WTC11 (cell line): ENCODE measurements around the gene SPATA46. TPM values are rescaled to one million over a fixed set of nuclear protein-coding genes. Genes with fewer than 3 reads are reported as not detected.

Experiments used
- ATAC-seq: fragments of 200-7000 bp; cut with Tn5 transposase; 2 replicates; pipeline ENCODE4 v1.10.0; 2021; ENCODE audit warnings: mild to moderate bottlenecking, moderate library complexity
- Bru-seq: library from RNA; stranded (reverse); fragments of 400-500 nt; gene quantifications from one replicate; lab custom pipeline; 2021; lab: Mats Ljungman, UMichigan
- CTCF ChIA-PET: fragments of 300-600 bp; sonication (Branson Sonifier 250); formaldehyde crosslinking; loops from one replicate; lab custom pipeline; 2021; ENCODE audit warnings: antibody characterized with exemption; lab: Charles Lee
- POLR2A ChIA-PET: fragments of 350-600 bp; sonication (Branson Sonifier 250); formaldehyde crosslinking; loops from one replicate; lab custom pipeline; 2021; ENCODE audit warnings: antibody characterized with exemption; lab: Charles Lee
- DNase-seq: peaks from one replicate; pipeline ENCODE4 v3.0.0; 2021; ENCODE audit warnings: low spot score
- H3K27ac Mint-ChIP-seq: 2 replicates; pipeline ENCODE4 v1.8.0; 2021; ENCODE audit warnings: mixed read lengths
- H3K27me3 Mint-ChIP-seq: 2 replicates; pipeline ENCODE4 v1.8.0; 2021; ENCODE audit warnings: low read depth, mild to moderate bottlenecking, moderate library complexity, mixed read lengths
- H3K36me3 Mint-ChIP-seq: 2 replicates; pipeline ENCODE4 v1.8.0; 2021; ENCODE audit warnings: mixed read lengths
- H3K4me1 Mint-ChIP-seq: 2 replicates; pipeline ENCODE4 v1.8.0; 2022; ENCODE audit warnings: mixed read lengths
- H3K4me3 Mint-ChIP-seq: 2 replicates; pipeline ENCODE4 v1.8.0; 2021; ENCODE audit warnings: mild to moderate bottlenecking, moderate library complexity, mixed read lengths
- H3K9me3 Mint-ChIP-seq: 2 replicates; pipeline ENCODE4 v1.8.0; 2021; ENCODE audit warnings: mixed read lengths
- ETV6 ChIP-seq: sonication (generic); formaldehyde crosslinking; IDR thresholded peaks from 2 replicates; pipeline ENCODE4 v1.8.1; 2022; ENCODE audit warnings: mild to moderate bottlenecking, missing genetic modification reagents
- FOXK1 ChIP-seq: sonication (generic); formaldehyde crosslinking; IDR thresholded peaks from 2 replicates; pipeline ENCODE4 v1.8.0; 2022; ENCODE audit warnings: mild to moderate bottlenecking, moderate library complexity, missing genetic modification reagents
- NR1H2 ChIP-seq: sonication (generic); formaldehyde crosslinking; IDR thresholded peaks from 2 replicates; pipeline ENCODE4 v1.9.0; 2021; ENCODE audit warnings: mild to moderate bottlenecking, moderate library complexity, missing genetic modification reagents
- NR2C2 ChIP-seq: sonication (generic); formaldehyde crosslinking; IDR thresholded peaks from 2 replicates; pipeline ENCODE4 v1.8.0; 2022; ENCODE audit warnings: mild to moderate bottlenecking, missing genetic modification reagents
- RORB ChIP-seq: fragments of 250-450 bp; sonication (Bioruptor Pico); IDR thresholded peaks from 2 replicates; pipeline ENCODE4 v1.9.0; 2021; ENCODE audit warnings: mild to moderate bottlenecking
- TEAD4 ChIP-seq: sonication (generic); formaldehyde crosslinking; IDR thresholded peaks from 2 replicates; pipeline ENCODE4 v1.8.0; 2022; ENCODE audit warnings: mild to moderate bottlenecking, missing genetic modification reagents
- ZNF219 ChIP-seq: sonication (generic); formaldehyde crosslinking; IDR thresholded peaks from 2 replicates; pipeline ENCODE4 v1.8.0; 2023; ENCODE audit warnings: missing genetic modification reagents, mild to moderate bottlenecking, borderline replicate concordance
- ZNF317 ChIP-seq: sonication (generic); formaldehyde crosslinking; IDR thresholded peaks from 2 replicates; pipeline ENCODE4 v1.8.1; 2023; ENCODE audit warnings: low read depth, mild to moderate bottlenecking, moderate library complexity, missing genetic modification reagents, borderline replicate concordance
- ZNF396 ChIP-seq: fragments of 250-450 bp; sonication (Bioruptor Pico); IDR thresholded peaks from 2 replicates; pipeline ENCODE4 v1.8.0; 2021; ENCODE audit warnings: mild to moderate bottlenecking, moderate library complexity, borderline replicate concordance
- ZNF416 ChIP-seq: fragments of 250-450 bp; sonication (Bioruptor Pico); IDR thresholded peaks from 2 replicates; pipeline ENCODE4 v1.9.0; 2021; ENCODE audit warnings: mild to moderate bottlenecking, inconsistent platforms
- long read RNA-seq, 3 experiments: library from RNA in 1 of 3; library from capped mRNA in 1 of 3; library from polyadenylated mRNA in 1 of 3; unstranded in 2 of 3; stranded (forward) in 1 of 3; transcript quantifications; one replicate each; pipeline ENCODE4 v2.0.0, GENCODE V29; 2021
- total RNA-seq: library from RNA; stranded (reverse); gene quantifications from 3 replicates; pipeline ENCODE4 v1.2.3, GENCODE V29; 2021
- TF ChIP-seq, protein P1 (sequence below): sonication (generic); formaldehyde crosslinking; IDR thresholded peaks from 2 replicates; pipeline ENCODE4 v1.8.1; 2023; ENCODE audit warnings: mild to moderate bottlenecking, moderate library complexity, missing genetic modification reagents
- TF ChIP-seq, protein P2 (sequence below): fragments of 250-450 bp; sonication (Bioruptor Pico); IDR thresholded peaks from 2 replicates; pipeline ENCODE4 v2.1.2; 2022; ENCODE audit warnings: mild to moderate bottlenecking, moderate library complexity
- TF ChIP-seq, protein P3 (sequence below): fragments of 250-450 bp; sonication (Bioruptor Pico); IDR thresholded peaks from 2 replicates; pipeline ENCODE4 v1.9.0; 2021; ENCODE audit warnings: moderate library complexity, mild to moderate bottlenecking, inconsistent platforms, borderline replicate concordance
- TF ChIP-seq, protein P4 (sequence below): fragments of 250-450 bp; sonication (Bioruptor Pico); IDR thresholded peaks from 2 replicates; pipeline ENCODE4 v1.9.0; 2021; ENCODE audit warnings: mild to moderate bottlenecking, borderline replicate concordance
- TF ChIP-seq, protein P5 (sequence below): sonication (generic); formaldehyde crosslinking; IDR thresholded peaks from 2 replicates; pipeline ENCODE4 v1.8.1; 2023; ENCODE audit warnings: mild to moderate bottlenecking, missing genetic modification reagents

The SPATA46 gene, protein sequence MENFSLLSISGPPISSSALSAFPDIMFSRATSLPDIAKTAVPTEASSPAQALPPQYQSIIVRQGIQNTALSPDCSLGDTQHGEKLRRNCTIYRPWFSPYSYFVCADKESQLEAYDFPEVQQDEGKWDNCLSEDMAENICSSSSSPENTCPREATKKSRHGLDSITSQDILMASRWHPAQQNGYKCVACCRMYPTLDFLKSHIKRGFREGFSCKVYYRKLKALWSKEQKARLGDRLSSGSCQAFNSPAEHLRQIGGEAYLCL
- total RNA-seq, result not detected in 3 replicates
- not detected for Bru-seq, nascent RNA
- long read RNA-seq, experiment 1, result 0 reads
- long read RNA-seq, experiment 2, result 0 reads
- long read RNA-seq, experiment 3, result 0 reads

DNA sequence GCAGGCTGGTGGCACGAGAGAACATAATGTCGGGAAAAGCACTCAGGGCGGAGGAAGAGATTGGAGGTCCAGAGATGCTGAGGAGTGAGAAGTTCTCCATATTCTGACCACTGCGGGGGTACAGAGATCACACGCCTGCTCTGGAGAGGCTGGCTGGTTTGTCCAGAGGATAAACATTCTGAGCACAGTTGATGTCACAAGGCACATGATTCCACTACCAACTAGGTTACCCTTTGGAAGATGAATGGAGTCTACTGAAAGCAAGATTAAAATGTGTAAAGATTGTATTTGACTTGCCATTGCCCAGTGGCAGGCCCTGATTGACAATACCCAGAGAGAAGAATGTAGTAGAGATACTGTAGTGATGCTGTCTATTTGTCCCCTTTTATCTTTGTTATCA is at the start of gene SPATA46:
TSS of gene SPATA46 (minus strand) at position 164 of the 400 bp plus-strand sequence. CDS start at position 100, 64 bp downstream.
- H3K36me3 Mint-ChIP-seq, result no peaks in the 10 kb centered on the region
- no peak for DNase-seq
- POLR2A ChIA-PET, result no interaction called here
- no peaks in the 10 kb centered on the region for H3K27me3 Mint-ChIP-seq
- no peak for ATAC-seq
- H3K4me1 Mint-ChIP-seq, result no peaks in the 10 kb centered on the region
- no peak within 1 kb of the TSS for H3K4me3 Mint-ChIP-seq
- no peak within 1 kb of the TSS for H3K27ac Mint-ChIP-seq
- TF ChIP-seq, protein P1, sequence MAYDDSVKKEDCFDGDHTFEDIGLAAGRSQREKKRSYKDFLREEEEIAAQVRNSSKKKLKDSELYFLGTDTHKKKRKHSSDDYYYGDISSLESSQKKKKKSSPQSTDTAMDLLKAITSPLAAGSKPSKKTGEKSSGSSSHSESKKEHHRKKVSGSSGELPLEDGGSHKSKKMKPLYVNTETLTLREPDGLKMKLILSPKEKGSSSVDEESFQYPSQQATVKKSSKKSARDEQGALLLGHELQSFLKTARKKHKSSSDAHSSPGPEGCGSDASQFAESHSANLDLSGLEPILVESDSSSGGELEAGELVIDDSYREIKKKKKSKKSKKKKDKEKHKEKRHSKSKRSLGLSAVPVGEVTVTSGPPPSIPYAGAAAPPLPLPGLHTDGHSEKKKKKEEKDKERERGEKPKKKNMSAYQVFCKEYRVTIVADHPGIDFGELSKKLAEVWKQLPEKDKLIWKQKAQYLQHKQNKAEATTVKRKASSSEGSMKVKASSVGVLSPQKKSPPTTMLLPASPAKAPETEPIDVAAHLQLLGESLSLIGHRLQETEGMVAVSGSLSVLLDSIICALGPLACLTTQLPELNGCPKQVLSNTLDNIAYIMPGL (CRISPR knock-in tag), result no peak
- TF ChIP-seq, protein P2, sequence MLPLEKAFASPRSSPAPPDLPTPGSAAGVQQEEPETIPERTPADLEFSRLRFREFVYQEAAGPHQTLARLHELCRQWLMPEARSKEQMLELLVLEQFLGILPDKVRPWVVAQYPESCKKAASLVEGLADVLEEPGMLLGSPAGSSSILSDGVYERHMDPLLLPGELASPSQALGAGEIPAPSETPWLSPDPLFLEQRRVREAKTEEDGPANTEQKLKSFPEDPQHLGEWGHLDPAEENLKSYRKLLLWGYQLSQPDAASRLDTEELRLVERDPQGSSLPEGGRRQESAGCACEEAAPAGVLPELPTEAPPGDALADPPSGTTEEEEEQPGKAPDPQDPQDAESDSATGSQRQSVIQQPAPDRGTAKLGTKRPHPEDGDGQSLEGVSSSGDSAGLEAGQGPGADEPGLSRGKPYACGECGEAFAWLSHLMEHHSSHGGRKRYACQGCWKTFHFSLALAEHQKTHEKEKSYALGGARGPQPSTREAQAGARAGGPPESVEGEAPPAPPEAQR (CRISPR knock-in tag), result no peak
- TF ChIP-seq ZNF396 (CRISPR knock-in tag) (no peak), RORB (CRISPR knock-in tag) (no peak), NR1H2 (CRISPR knock-in tag) (no peak), ZNF416 (CRISPR knock-in tag) (no peak), ETV6 (no peak), TEAD4 (CRISPR knock-in tag) (no peak), ZNF317 (no peak)
- TF ChIP-seq, protein P3, sequence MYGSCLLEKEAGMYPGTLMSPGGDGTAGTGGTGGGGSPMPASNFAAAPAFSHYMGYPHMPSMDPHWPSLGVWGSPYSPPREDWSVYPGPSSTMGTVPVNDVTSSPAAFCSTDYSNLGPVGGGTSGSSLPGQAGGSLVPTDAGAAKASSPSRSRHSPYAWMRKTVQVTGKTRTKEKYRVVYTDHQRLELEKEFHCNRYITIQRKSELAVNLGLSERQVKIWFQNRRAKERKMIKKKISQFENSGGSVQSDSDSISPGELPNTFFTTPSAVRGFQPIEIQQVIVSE (CRISPR knock-in tag), result no peak
- TF ChIP-seq, all 79 proteins: peak for 0
- H3K9me3 Mint-ChIP-seq, result no peaks in the 10 kb centered on the region
- CTCF ChIA-PET, result interaction anchor here (0.8 kb wide), 1 partner anchor 19 kb away, joined by 3 read pairs; no protein-coding TSS in a partner anchor

DNA sequence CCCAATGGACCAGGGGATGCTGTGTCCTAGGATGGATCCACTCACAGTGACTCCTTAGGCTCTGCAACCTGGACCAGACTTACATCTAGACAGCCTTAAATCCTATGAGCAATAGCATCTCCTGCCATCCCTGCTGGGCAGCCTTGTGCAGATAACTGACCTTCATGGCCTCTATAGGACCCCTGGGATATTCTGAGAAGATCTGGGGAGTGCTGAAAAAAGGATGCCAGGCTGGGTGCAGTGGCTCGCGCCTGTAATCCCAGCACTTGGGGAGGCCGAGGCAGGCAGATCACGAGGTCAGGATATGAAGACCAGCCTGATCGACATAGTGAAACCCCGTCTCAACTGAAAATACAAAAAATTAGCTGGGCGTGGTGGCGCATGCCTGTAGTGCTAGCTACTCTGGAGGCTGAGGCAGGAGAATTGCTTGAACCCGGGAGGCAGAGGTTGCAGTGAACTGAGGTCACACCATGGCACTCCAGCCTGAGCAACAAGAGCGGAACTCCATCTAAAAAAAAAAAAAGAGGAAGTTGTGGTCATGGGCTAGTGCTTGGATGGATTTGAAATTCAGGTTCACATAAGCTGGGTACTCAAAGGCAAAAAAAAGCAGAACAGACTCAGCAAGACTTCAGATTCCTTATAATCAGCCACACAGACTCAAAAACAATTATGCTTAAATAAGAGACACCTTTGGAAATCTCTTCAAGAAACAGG is 46.2 kb upstream of the SPATA46 start:
- POLR2A ChIA-PET, result no interaction called here
- no peak for TF ChIP-seq FOXK1 (CRISPR knock-in tag)
- TF ChIP-seq, protein P2 (CRISPR knock-in tag), result no peak
- Mint-ChIP-seq H3K9me3 (peaks cover 12% of the 10 kb centered on the region), H3K4me3 (no peak overlapping the region), H3K27me3 (no peaks in the 10 kb centered on the region), H3K4me1 (no peaks in the 10 kb centered on the region), H3K27ac (no peak overlapping the region), H3K36me3 (no peaks in the 10 kb centered on the region)
- CTCF ChIA-PET, result no interaction called here
- no peak for DNase-seq
- no peak for ATAC-seq

DNA sequence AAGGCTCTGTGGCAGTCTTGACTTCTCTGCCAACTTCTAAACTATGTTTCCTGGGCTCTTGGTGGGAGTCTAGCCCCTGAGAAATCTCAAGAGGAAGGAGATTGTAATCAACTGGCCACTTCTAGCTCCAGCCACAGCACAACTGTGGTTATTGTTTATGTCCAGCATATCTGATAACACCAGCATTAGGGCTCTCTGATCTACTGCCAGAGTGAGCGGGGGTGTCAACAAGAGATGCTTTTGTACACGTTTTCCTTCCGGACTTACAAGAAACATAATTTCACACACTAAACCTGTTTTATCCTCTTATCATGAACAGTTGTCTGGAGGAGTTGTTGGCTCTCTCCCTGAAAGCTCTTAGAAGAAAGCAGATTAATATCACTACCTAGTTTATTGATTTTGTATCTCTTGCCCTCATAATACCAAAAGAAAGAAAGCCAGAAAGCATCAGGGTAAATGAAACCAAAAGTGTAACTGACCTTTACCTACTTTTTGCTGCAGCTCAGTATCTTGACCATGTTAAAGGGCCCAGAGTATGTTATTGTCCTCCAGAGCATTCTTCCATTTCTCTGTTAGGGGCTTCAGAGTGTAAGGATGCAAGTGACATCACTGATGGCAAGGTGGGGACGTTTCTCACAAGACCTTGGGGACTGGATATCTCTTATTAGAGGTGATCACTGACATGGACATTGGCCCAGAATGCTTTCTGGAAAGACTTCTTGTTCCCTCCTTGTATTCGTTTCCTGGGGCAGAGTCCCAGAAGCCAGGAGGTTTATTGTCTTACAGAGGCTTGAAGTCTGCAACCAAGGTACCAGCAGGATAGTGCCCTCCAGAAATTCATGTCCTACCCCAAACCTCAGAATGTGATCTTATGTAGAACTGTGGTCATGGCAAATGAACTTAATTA is 44.9 kb upstream of the SPATA46 start:
- H3K36me3 Mint-ChIP-seq, result no peaks in the 10 kb centered on the region
- no peak for ATAC-seq
- TF ChIP-seq, protein P4, sequence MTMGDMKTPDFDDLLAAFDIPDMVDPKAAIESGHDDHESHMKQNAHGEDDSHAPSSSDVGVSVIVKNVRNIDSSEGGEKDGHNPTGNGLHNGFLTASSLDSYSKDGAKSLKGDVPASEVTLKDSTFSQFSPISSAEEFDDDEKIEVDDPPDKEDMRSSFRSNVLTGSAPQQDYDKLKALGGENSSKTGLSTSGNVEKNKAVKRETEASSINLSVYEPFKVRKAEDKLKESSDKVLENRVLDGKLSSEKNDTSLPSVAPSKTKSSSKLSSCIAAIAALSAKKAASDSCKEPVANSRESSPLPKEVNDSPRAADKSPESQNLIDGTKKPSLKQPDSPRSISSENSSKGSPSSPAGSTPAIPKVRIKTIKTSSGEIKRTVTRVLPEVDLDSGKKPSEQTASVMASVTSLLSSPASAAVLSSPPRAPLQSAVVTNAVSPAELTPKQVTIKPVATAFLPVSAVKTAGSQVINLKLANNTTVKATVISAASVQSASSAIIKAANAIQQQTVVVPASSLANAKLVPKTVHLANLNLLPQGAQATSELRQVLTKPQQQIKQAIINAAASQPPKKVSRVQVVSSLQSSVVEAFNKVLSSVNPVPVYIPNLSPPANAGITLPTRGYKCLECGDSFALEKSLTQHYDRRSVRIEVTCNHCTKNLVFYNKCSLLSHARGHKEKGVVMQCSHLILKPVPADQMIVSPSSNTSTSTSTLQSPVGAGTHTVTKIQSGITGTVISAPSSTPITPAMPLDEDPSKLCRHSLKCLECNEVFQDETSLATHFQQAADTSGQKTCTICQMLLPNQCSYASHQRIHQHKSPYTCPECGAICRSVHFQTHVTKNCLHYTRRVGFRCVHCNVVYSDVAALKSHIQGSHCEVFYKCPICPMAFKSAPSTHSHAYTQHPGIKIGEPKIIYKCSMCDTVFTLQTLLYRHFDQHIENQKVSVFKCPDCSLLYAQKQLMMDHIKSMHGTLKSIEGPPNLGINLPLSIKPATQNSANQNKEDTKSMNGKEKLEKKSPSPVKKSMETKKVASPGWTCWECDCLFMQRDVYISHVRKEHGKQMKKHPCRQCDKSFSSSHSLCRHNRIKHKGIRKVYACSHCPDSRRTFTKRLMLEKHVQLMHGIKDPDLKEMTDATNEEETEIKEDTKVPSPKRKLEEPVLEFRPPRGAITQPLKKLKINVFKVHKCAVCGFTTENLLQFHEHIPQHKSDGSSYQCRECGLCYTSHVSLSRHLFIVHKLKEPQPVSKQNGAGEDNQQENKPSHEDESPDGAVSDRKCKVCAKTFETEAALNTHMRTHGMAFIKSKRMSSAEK, result no peak
- TF ChIP-seq FOXK1 (CRISPR knock-in tag) (no peak), ZNF219 (CRISPR knock-in tag) (no peak), NR2C2 (CRISPR knock-in tag) (no peak)
- TF ChIP-seq, protein P5, sequence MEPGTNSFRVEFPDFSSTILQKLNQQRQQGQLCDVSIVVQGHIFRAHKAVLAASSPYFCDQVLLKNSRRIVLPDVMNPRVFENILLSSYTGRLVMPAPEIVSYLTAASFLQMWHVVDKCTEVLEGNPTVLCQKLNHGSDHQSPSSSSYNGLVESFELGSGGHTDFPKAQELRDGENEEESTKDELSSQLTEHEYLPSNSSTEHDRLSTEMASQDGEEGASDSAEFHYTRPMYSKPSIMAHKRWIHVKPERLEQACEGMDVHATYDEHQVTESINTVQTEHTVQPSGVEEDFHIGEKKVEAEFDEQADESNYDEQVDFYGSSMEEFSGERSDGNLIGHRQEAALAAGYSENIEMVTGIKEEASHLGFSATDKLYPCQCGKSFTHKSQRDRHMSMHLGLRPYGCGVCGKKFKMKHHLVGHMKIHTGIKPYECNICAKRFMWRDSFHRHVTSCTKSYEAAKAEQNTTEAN, result no peak

More for the DNA sequence above, 44.9 kb upstream of the SPATA46 start:
- POLR2A ChIA-PET, result no interaction called here
- DNase-seq, result no peak
- Mint-ChIP-seq H3K27ac (no peak overlapping the region), H3K4me1 (no peaks in the 10 kb centered on the region), H3K4me3 (no peak overlapping the region), H3K9me3 (peaks cover 12% of the 10 kb centered on the region), H3K27me3 (no peaks in the 10 kb centered on the region)
- CTCF ChIA-PET, result no interaction called here
